ENCODE measurements around the gene DUOX2.

DUOX2 gene

DNA sequence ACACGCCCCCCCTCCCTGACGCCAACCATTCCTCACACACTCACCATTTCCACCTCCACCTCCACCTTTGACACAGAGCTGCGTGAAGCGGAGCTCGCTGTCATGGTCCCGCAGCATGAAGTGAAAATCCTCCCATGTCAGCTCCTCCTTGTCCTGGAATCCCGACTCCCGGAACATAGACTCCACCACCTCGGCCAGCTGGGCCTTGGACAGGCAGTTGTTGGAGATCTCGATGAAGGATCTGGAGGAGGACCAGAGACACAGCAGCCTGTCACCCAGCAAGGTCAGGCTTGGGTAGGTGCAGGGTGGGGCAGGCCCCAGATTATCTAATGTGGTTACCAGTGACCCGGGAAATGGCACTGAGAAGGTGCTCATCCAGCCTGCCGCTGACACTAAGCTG lies 12.2 kb downstream of the DUOX2 start:
- Histone ChIP-seq H3K4me1 (ENCODE audit: insufficient read depth, low read length, poor library complexity, severe bottlenecking) (no peaks in the 10 kb centered on the region), H3K4me3 (ENCODE audit: low read length, poor library complexity, severe bottlenecking) (no peak overlapping the region), H3K9ac (ENCODE audit: low read depth, low read length, poor library complexity, severe bottlenecking) (no peak overlapping the region), H3K79me2 (ENCODE audit: insufficient read depth, low read length) (no peaks in the 10 kb centered on the region), H3F3A (ENCODE audit: low read depth) (no peaks in the 10 kb centered on the region), H3K9me3 (ENCODE audit: insufficient read depth, low read depth, low read length) (no peaks in the 10 kb centered on the region), H3K9me2 (replicated peaks; ENCODE audit: low read depth, low read length) (no peaks in the 10 kb centered on the region), H3K27me3 (ENCODE audit: insufficient read depth, low read length, poor library complexity, severe bottlenecking) (no peaks in the 10 kb centered on the region), H4K20me1 (ENCODE audit: insufficient read depth, low read length, poor library complexity, severe bottlenecking) (no peaks in the 10 kb centered on the region), H2AFZ (ENCODE audit: low read length) (no peak overlapping the region), H3K4me2 (ENCODE audit: low read depth, low read length, poor library complexity, severe bottlenecking) (no peak overlapping the region), H3K36me3 (ENCODE audit: insufficient read depth, low read length) (no peaks in the 10 kb centered on the region)
- TF ChIP-seq, protein P1, sequence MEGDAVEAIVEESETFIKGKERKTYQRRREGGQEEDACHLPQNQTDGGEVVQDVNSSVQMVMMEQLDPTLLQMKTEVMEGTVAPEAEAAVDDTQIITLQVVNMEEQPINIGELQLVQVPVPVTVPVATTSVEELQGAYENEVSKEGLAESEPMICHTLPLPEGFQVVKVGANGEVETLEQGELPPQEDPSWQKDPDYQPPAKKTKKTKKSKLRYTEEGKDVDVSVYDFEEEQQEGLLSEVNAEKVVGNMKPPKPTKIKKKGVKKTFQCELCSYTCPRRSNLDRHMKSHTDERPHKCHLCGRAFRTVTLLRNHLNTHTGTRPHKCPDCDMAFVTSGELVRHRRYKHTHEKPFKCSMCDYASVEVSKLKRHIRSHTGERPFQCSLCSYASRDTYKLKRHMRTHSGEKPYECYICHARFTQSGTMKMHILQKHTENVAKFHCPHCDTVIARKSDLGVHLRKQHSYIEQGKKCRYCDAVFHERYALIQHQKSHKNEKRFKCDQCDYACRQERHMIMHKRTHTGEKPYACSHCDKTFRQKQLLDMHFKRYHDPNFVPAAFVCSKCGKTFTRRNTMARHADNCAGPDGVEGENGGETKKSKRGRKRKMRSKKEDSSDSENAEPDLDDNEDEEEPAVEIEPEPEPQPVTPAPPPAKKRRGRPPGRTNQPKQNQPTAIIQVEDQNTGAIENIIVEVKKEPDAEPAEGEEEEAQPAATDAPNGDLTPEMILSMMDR (conservative IDR thresholded peaks at IDR 0.05; ENCODE audit: low read length) = no peak
- TF ChIP-seq EZH2phosphoT487 (IDR thresholded peaks at IDR 0.05; ENCODE audit: borderline replicate concordance) = no peak

DNA sequence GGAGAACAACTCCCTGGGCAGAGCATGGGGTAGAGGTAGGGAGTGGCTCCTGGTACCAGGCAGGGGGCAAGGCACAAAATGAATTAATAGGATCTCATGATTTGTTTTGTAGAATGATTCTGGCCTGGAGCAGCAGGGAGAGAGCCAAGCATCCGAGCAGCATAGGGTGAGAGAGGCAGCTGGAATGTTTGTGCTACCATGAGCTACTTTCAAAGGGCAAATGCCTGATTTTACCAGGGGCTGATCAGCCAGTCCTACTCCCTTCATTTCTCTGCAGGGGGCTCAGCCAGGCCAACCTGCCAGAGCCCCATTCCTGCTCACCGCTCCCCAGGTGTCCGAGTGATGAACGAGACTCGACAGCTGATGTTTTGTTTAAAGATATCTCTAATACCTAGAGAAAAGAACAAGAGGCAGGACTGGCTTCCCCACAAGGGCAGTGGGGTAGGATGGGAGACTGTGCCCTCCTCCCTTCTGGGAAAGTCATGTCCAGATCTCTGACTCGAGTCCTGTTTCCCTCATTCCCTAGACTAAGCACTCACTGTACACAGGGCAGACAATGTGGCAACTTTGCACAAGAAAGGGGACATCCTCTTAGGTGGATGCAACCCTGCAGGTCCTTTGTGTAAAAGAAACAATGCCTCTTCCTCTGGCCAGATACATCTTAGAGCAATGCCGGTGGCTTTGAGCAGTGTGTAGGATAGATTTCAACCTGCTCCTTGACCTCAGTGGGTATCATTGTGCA lies 12.9 kb downstream of the DUOX2 start:
- Histone ChIP-seq H3K4me1 (ENCODE audit: insufficient read depth, low read length, poor library complexity, severe bottlenecking) (no peaks in the 10 kb centered on the region), H3K9ac (ENCODE audit: low read depth, low read length, poor library complexity, severe bottlenecking) (no peak overlapping the region), H3K36me3 (ENCODE audit: insufficient read depth, low read length) (no peaks in the 10 kb centered on the region), H3K4me2 (ENCODE audit: low read depth, low read length, poor library complexity, severe bottlenecking) (no peak overlapping the region), H3F3A (ENCODE audit: low read depth) (no peaks in the 10 kb centered on the region), H3K27me3 (ENCODE audit: insufficient read depth, low read length, poor library complexity, severe bottlenecking) (no peaks in the 10 kb centered on the region), H3K4me3 (ENCODE audit: low read length, poor library complexity, severe bottlenecking) (no peak overlapping the region), H2AFZ (ENCODE audit: low read length) (no peak overlapping the region), H4K20me1 (ENCODE audit: insufficient read depth, low read length, poor library complexity, severe bottlenecking) (no peaks in the 10 kb centered on the region), H3K9me3 (ENCODE audit: insufficient read depth, low read depth, low read length) (no peaks in the 10 kb centered on the region), H3K79me2 (ENCODE audit: insufficient read depth, low read length) (no peaks in the 10 kb centered on the region), H3K9me2 (replicated peaks; ENCODE audit: low read depth, low read length) (no peaks in the 10 kb centered on the region)
- no peak for TF ChIP-seq EZH2phosphoT487 (IDR thresholded peaks at IDR 0.05; ENCODE audit: borderline replicate concordance)
- TF ChIP-seq, protein P1 (conservative IDR thresholded peaks at IDR 0.05; ENCODE audit: low read length) = no peak

DNA sequence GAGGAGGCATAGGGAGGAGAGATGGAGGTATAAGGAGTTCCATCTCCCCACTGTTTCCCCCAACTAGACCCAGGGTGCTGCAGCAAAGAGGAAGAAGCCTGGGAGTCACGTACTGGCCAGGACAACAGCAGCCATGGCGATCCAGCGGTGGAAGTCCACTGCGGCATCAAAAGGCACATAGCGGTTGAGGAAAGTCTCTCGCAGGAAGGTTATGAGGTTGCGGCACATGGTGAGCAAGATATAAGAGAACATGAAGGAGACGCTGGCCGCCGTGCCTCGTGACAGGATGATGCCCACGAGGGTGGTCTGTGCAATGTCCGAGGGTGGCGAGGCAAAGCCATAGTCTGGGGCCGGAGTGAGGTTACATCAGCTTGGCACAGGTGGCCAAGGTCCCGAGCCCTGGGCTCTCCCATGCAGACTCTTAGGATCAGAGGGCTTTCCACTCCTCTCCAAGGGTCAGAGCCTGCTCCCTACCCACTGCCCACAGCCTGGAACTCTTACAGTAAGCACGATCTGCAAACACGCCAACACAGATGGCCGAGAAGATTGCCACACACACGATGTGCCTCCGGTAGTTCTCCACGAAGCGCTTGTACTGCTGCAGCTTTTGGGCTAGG lies 14.3 kb downstream of the DUOX2 start:
- Histone ChIP-seq H3K9me3 (ENCODE audit: insufficient read depth, low read depth, low read length) (no peaks in the 10 kb centered on the region), H3K4me3 (ENCODE audit: low read length, poor library complexity, severe bottlenecking) (no peak overlapping the region), H3K9me2 (replicated peaks; ENCODE audit: low read depth, low read length) (no peaks in the 10 kb centered on the region), H3K9ac (ENCODE audit: low read depth, low read length, poor library complexity, severe bottlenecking) (no peak overlapping the region), H4K20me1 (ENCODE audit: insufficient read depth, low read length, poor library complexity, severe bottlenecking) (no peaks in the 10 kb centered on the region), H3K27me3 (ENCODE audit: insufficient read depth, low read length, poor library complexity, severe bottlenecking) (no peaks in the 10 kb centered on the region), H2AFZ (ENCODE audit: low read length) (no peak overlapping the region), H3K36me3 (ENCODE audit: insufficient read depth, low read length) (no peaks in the 10 kb centered on the region), H3K4me2 (ENCODE audit: low read depth, low read length, poor library complexity, severe bottlenecking) (no peak overlapping the region), H3K79me2 (ENCODE audit: insufficient read depth, low read length) (no peaks in the 10 kb centered on the region), H3K4me1 (ENCODE audit: insufficient read depth, low read length, poor library complexity, severe bottlenecking) (no peaks in the 10 kb centered on the region), H3F3A (ENCODE audit: low read depth) (no peaks in the 10 kb centered on the region)
- TF ChIP-seq, protein P1 (conservative IDR thresholded peaks at IDR 0.05; ENCODE audit: low read length) = no peak
- no peak for TF ChIP-seq EZH2phosphoT487 (IDR thresholded peaks at IDR 0.05; ENCODE audit: borderline replicate concordance)

Data from Loucy (cell line).